GM12873 (cell line): ENCODE measurements around the gene SAMSN1.

ENCODE experiments used
- TF ChIP-seq, protein P1 (sequence below): IDR thresholded peaks from 2 replicates; pipeline ENCODE4 v1.5.1; 2012; ENCODE audit warnings: low read depth, mild to moderate bottlenecking, moderate library complexity, low read length, control low read depth; ENCODE audit not compliant: insufficient read depth; ENCODE audit errors: missing control alignments

Gene SAMSN1

DNA sequence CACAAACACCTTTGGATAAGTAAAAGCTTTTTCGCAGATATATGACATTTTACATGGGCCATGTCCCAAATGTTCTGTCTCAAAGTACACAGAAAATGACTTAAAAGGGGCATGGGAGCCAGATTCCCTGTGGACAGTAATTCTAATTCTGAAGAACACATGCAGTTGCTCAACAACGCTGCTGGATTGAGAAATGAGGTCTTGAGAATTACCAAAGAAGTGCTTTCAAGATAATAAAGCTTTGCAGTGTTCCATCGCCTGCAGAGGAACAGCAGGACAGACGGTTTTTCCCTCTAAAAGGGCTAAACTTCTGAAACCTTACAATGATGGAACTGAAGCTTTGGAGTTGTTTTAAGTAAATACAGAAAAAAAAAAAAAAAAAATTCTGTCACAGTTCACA, 107.9 kb downstream of the SAMSN1 start:
- TF ChIP-seq, protein P1, sequence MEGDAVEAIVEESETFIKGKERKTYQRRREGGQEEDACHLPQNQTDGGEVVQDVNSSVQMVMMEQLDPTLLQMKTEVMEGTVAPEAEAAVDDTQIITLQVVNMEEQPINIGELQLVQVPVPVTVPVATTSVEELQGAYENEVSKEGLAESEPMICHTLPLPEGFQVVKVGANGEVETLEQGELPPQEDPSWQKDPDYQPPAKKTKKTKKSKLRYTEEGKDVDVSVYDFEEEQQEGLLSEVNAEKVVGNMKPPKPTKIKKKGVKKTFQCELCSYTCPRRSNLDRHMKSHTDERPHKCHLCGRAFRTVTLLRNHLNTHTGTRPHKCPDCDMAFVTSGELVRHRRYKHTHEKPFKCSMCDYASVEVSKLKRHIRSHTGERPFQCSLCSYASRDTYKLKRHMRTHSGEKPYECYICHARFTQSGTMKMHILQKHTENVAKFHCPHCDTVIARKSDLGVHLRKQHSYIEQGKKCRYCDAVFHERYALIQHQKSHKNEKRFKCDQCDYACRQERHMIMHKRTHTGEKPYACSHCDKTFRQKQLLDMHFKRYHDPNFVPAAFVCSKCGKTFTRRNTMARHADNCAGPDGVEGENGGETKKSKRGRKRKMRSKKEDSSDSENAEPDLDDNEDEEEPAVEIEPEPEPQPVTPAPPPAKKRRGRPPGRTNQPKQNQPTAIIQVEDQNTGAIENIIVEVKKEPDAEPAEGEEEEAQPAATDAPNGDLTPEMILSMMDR, result no peak

DNA sequence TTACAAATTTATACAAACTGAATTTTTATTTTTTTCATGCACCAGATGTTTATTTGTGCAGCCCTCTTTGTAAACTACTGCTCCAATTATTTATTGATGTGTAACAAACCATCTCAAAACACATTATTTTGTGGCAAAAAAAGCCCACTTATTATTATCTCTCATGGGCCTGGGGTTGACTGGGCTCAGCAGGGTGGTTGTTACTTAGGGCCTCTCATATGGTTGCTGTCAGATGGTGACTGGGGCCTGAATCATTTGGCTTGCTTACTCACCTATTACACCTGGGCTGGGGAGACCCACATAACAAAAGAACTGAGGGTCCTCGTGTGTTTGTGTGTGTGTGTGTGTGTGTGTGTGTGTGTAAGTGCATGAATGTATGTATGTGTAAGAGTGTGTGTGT, 110.7 kb downstream of the SAMSN1 start:
- TF ChIP-seq, protein P1, result no peak
